ENCODE measurements around the gene RNF5.
"Not testable (repeated sequence)": the region's sequence is repeated elsewhere in the genome, so short reads cannot be mapped to it uniquely, and the experiment has no call there.

RNF5 gene

GRCh38 chr6:32176476-32177182 lies 1.6 kb upstream of the RNF5 start:
- DNase-seq: peak; percentile 26

GRCh38 chr6:32177183-32177787 lies 920 bp upstream of the RNF5 start:
- peak; percentile 75 for DNase-seq

GRCh38 chr6:32178547-32179440 lies 589 bp downstream of the RNF5 start:
- DNase-seq: no peak

- no peak for DNase-seq
Observed at GRCh38 chr6:32179766-32180405, 1.7 kb downstream of the RNF5 start.

GRCh38 chr6:32181148-32181702 lies 3.0 kb downstream of the RNF5 start:
- no peak for DNase-seq

- no peak for DNase-seq
Observed at GRCh38 chr6:32181915-32182529, 3.8 kb downstream of the RNF5 start.

- no peak for DNase-seq
Observed at GRCh38 chr6:32182555-32182981, 4.4 kb downstream of the RNF5 start.

- DNase-seq: no peak
Observed at GRCh38 chr6:32183030-32183429, 4.8 kb downstream of the RNF5 start.

- DNase-seq: no peak
Observed at GRCh38 chr6:32183483-32184083, 5.4 kb downstream of the RNF5 start.

- DNase-seq: no peak
Observed at GRCh38 chr6:32184084-32184640, 6.0 kb downstream of the RNF5 start, which contains the start of gene AGER. TSS of gene AGER (minus strand) at chr6:32184253. CDS start at chr6:32184222, 31 bp downstream.

- not testable (repeated sequence) for DNase-seq
Observed at GRCh38 chr6:32185681-32186131, 7.5 kb downstream of the RNF5 start.

- DNase-seq: not testable (repeated sequence)
Observed at GRCh38 chr6:32186151-32186840, 8.1 kb downstream of the RNF5 start.

- no peak for DNase-seq
Observed at GRCh38 chr6:32187009-32187709, 9.0 kb downstream of the RNF5 start.

- not testable (repeated sequence) for DNase-seq
Observed at GRCh38 chr6:32187725-32188380, 9.6 kb downstream of the RNF5 start.

GRCh38 chr6:32188381-32189068 lies 10.3 kb downstream of the RNF5 start:
- DNase-seq: no peak

- DNase-seq: no peak
Observed at GRCh38 chr6:32189069-32189741, 11.0 kb downstream of the RNF5 start.

GRCh38 chr6:32189742-32190053 lies 11.5 kb downstream of the RNF5 start:
- DNase-seq: no peak
